K562 (cell line): ENCODE measurements around the gene WDR18. TPM values are rescaled to one million over a fixed set of nuclear protein-coding genes. Genes with fewer than 3 reads are reported as not detected.

Experiments
- BCOR ChIP-seq: fragments of 450-650 bp; IDR thresholded peaks from 2 replicates; pipeline ENCODE4 v1.6.1; 2016
- CBFB ChIP-seq: sonication (generic); formaldehyde crosslinking; IDR thresholded peaks from 2 replicates; pipeline ENCODE4 v1.4.0; 2020; ENCODE audit warnings: mild to moderate bottlenecking, missing genetic modification reagents
- DACH1 ChIP-seq: fragments of 450-650 bp; IDR thresholded peaks from 2 replicates; pipeline ENCODE4 v1.6.1; 2018; ENCODE audit not compliant: partially characterized antibody
- DPF2 ChIP-seq: fragments of 450-650 bp; IDR thresholded peaks from 2 replicates; pipeline ENCODE4 v1.6.1; 2016
- ELF2 ChIP-seq: fragments of 250-450 bp; sonication (Bioruptor Pico); IDR thresholded peaks from 2 replicates; pipeline ENCODE4 v1.5.0; 2021; ENCODE audit warnings: mild to moderate bottlenecking
- HDAC1 ChIP-seq, 2 experiments: fragments of 450-650 bp; IDR thresholded peaks; 2 replicates each; pipeline ENCODE4 v1.6.1; 2016 to 2017; ENCODE audit warnings: inconsistent platforms in 1 of 2, mild to moderate bottlenecking in 1 of 2, moderate library complexity in 1 of 2
- HMGN3 ChIP-seq: IDR thresholded peaks from 2 replicates; pipeline ENCODE4 v1.6.1; 2011; ENCODE audit warnings: borderline replicate concordance, low read depth, mild to moderate bottlenecking, mixed read lengths, low read length; ENCODE audit not compliant: insufficient read length; ENCODE audit errors: extremely low read depth
- PHF21A ChIP-seq: fragments of 450-650 bp; IDR thresholded peaks from 2 replicates; pipeline ENCODE4 v1.6.1; 2017; ENCODE audit warnings: low read depth, borderline replicate concordance
- PTBP1 ChIP-seq: fragments of 200-400 bp; formaldehyde crosslinking; IDR thresholded peaks from 2 replicates; pipeline ENCODE4 v1.6.1; 2017; ENCODE audit warnings: low read depth, low read length
- RCOR1 ChIP-seq, 2 experiments: IDR thresholded peaks; 2 replicates each; pipeline ENCODE4 v1.6.1; 2012; ENCODE audit warnings: low read depth in 2 of 2, low read length in 2 of 2, borderline replicate concordance in 1 of 2, improper control_type of control experiment in 1 of 2
- RUNX1 ChIP-seq: sonication (generic); IDR thresholded peaks from 2 replicates; pipeline ENCODE4 v1.6.1; 2016; ENCODE audit warnings: antibody characterized with exemption, low read depth
- SMAD1 ChIP-seq: fragments of 150-350 bp; IDR thresholded peaks from 2 replicates; pipeline ENCODE4 v1.6.1; 2014; ENCODE audit warnings: low read length, low read depth; ENCODE audit not compliant: partially characterized antibody
- SOX6 ChIP-seq: fragments of 450-650 bp; IDR thresholded peaks from 2 replicates; pipeline ENCODE4 v1.6.1; 2014; ENCODE audit warnings: mild to moderate bottlenecking
- SP1 ChIP-seq: sonication (generic); formaldehyde crosslinking; IDR thresholded peaks from 2 replicates; pipeline ENCODE4 v1.8.1; 2022; ENCODE audit warnings: mild to moderate bottlenecking, missing genetic modification reagents
- SREBF2 ChIP-seq: sonication (generic); formaldehyde crosslinking; IDR thresholded peaks from 2 replicates; pipeline ENCODE4 v1.4.0; 2020; ENCODE audit warnings: mild to moderate bottlenecking, missing genetic modification reagents
- SUPT5H ChIP-seq: fragments of 450-650 bp; IDR thresholded peaks from 2 replicates; pipeline ENCODE4 v1.6.1; 2016
- TCF3 ChIP-seq: sonication (generic); formaldehyde crosslinking; IDR thresholded peaks from 2 replicates; pipeline ENCODE4 v1.4.0; 2020; ENCODE audit warnings: mild to moderate bottlenecking, missing genetic modification reagents
- ZBED1 ChIP-seq: IDR thresholded peaks from 2 replicates; pipeline ENCODE4 v1.6.1; 2014
- ZFP36 ChIP-seq: fragments of 150-350 bp; IDR thresholded peaks from 2 replicates; pipeline ENCODE4 v1.6.1; 2018; ENCODE audit warnings: low read length, low read depth; ENCODE audit not compliant: partially characterized antibody
- ZNF197 ChIP-seq: fragments of 200-800 bp; sonication (Bioruptor generic); IDR thresholded peaks from 2 replicates; pipeline ENCODE4 v1.6.1; 2016; ENCODE audit warnings: low read depth, missing genetic modification characterization, missing compliant biosample characterization
- ZNF263 ChIP-seq: sonication (generic); formaldehyde crosslinking; IDR thresholded peaks from 2 replicates; pipeline ENCODE4 v1.8.0; 2022; ENCODE audit warnings: mild to moderate bottlenecking, missing genetic modification reagents, borderline replicate concordance
- ZNF740 ChIP-seq, 3 experiments: fragments of 200-800 bp in 1 of 3; sonication (Bioruptor generic) in 1 of 3; sonication (generic) in 1 of 3; formaldehyde crosslinking in 1 of 3; IDR thresholded peaks; 2 replicates each; pipeline versions ENCODE4 v1.6.1 to v1.8.0; 2016 to 2022; ENCODE audit warnings: mild to moderate bottlenecking in 2 of 3, missing compliant biosample characterization in 2 of 3, missing genetic modification characterization in 2 of 3, missing genetic modification reagents in 1 of 3
- polyA plus RNA-seq, 8 experiments: library from polyadenylated mRNA; depleted of rRNA in 4 of 8; stranded (reverse) in 5 of 8; unstranded in 3 of 8; fragments of >200 nt; fragmentation: Nextera tagmentation in 2 of 8; fragmentation: Illumina TruSeq in 1 of 8; extraction: Ambion mirVana in 2 of 8; extraction: Trizol in 1 of 8; gene quantifications; 2 replicates each; pipeline versions ENCODE4 v1.2.1 to v1.2.3, GENCODE V29; 2011 to 2014; ENCODE audit warnings: inconsistent platforms in 1 of 8, missing spikeins in 1 of 8
- total RNA-seq, 7 experiments: library from RNA; depleted of rRNA in 6 of 7; stranded (reverse); fragments of >200 nt in 6 of 7; fragmentation: Illumina TruSeq in 2 of 7; extraction: Trizol in 2 of 7; gene quantifications; 2 replicates each; pipeline versions ENCODE4 v1.2.1 to v1.2.3, GENCODE V29; 2011 to 2021; ENCODE audit warnings: low replicate concordance in 1 of 7
- TF ChIP-seq, protein P1 (sequence below): sonication (generic); formaldehyde crosslinking; IDR thresholded peaks from 2 replicates; pipeline ENCODE4 v1.8.0; 2022; ENCODE audit warnings: missing genetic modification reagents, mild to moderate bottlenecking, moderate library complexity, borderline replicate concordance
- TF ChIP-seq, protein P2 (sequence below): sonication (generic); formaldehyde crosslinking; IDR thresholded peaks from 2 replicates; pipeline ENCODE4 v1.8.0; 2022; ENCODE audit warnings: missing genetic modification reagents, mild to moderate bottlenecking, borderline replicate concordance

WDR18 gene
- total and polyA plus RNA-seq, 9 of the 15 experiments (the other 6 are each of a cell fraction or from before 2014, with no cell fraction given): 0.65 to 181 (median 30.1) TPM

- TF ChIP-seq, protein P1, sequence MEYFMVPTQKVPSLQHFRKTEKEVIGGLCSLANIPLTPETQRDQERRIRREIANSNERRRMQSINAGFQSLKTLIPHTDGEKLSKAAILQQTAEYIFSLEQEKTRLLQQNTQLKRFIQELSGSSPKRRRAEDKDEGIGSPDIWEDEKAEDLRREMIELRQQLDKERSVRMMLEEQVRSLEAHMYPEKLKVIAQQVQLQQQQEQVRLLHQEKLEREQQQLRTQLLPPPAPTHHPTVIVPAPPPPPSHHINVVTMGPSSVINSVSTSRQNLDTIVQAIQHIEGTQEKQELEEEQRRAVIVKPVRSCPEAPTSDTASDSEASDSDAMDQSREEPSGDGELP (CRISPR knock-in tag): peak; percentile 12; the same call in 1 of the 2 replicates
- no peak for TF ChIP-seq PHF21A
- TF ChIP-seq BCOR: peak; percentile 85
- peak; percentile 47; the same call in 1 of the 2 replicates for TF ChIP-seq DPF2
- peak; percentile 12 for TF ChIP-seq SMAD1
- TF ChIP-seq ZNF197 (CRISPR knock-in tag): peak; percentile 56; the same call in 1 of the 2 replicates
- TF ChIP-seq ZNF263 (CRISPR knock-in tag): peak; percentile 44
- TF ChIP-seq ZBED1: no peak
- TF ChIP-seq, protein P2, sequence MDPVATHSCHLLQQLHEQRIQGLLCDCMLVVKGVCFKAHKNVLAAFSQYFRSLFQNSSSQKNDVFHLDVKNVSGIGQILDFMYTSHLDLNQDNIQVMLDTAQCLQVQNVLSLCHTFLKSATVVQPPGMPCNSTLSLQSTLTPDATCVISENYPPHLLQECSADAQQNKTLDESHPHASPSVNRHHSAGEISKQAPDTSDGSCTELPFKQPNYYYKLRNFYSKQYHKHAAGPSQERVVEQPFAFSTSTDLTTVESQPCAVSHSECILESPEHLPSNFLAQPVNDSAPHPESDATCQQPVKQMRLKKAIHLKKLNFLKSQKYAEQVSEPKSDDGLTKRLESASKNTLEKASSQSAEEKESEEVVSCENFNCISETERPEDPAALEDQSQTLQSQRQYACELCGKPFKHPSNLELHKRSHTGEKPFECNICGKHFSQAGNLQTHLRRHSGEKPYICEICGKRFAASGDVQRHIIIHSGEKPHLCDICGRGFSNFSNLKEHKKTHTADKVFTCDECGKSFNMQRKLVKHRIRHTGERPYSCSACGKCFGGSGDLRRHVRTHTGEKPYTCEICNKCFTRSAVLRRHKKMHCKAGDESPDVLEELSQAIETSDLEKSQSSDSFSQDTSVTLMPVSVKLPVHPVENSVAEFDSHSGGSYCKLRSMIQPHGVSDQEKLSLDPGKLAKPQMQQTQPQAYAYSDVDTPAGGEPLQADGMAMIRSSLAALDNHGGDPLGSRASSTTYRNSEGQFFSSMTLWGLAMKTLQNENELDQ: peak; percentile 89
- TF ChIP-seq DACH1: no peak
- 0 out of 2 replicates have a peak, but pooled peaks have one; percentile 22 for TF ChIP-seq SOX6
- TF ChIP-seq SP1 (CRISPR knock-in tag): peak; percentile 6; the same call in 1 of the 2 replicates
- TF ChIP-seq ELF2 (CRISPR knock-in tag): no peak
- TF ChIP-seq ZNF740 (CRISPR knock-in tag; IDR thresholded peaks at IDR 0.05): peak; percentile 94
- peak in 1 of 2 experiments; percentile 83; a peak in 2 of 4 replicates for TF ChIP-seq ZNF740 (tag; IDR thresholded peaks at IDR 0.05)
- TF ChIP-seq TCF3: no peak
- TF ChIP-seq RCOR1 (IDR thresholded peaks at IDR 0.05; ENCODE audit: borderline replicate concordance in 1 of 2, low read depth in 2 of 2, low read length in 2 of 2): peak in 1 of 2 experiments; percentile 30; a peak in 1 of 4 replicates
- TF ChIP-seq ZFP36: peak; percentile 90
- TF ChIP-seq SREBF2 (CRISPR knock-in tag): no peak
- no peak for TF ChIP-seq RUNX1
- no peak for TF ChIP-seq HMGN3
- TF ChIP-seq SUPT5H: 0 out of 2 replicates have a peak, but pooled peaks have one; percentile 1
- no peak for TF ChIP-seq CBFB
- peak; percentile 84; the same call in 1 of the 2 replicates for TF ChIP-seq PTBP1
- 0 out of 4 replicates have a peak, but pooled peaks of 1 of the 2 experiments have one; percentile 27 for TF ChIP-seq HDAC1 (IDR thresholded peaks at IDR 0.05)
These were observed 42.9 kb downstream of the WDR18 start (continued) for GRCh38 chr19:1026783-1027649.
